22Rv1 (cell line): ENCODE data around the gene PPP1R3E.

ENCODE experiments used
- CTCF ChIP-seq: fragments of 450-650 bp; IDR thresholded peaks from 2 replicates; pipeline ENCODE4 v1.5.1; 2017; ENCODE audit warnings: mild to moderate bottlenecking
- ZFX ChIP-seq: fragments of 450-650 bp; IDR thresholded peaks from 2 replicates; pipeline ENCODE4 v1.6.1; 2017; ENCODE audit warnings: antibody characterized with exemption, borderline replicate concordance

DNA sequence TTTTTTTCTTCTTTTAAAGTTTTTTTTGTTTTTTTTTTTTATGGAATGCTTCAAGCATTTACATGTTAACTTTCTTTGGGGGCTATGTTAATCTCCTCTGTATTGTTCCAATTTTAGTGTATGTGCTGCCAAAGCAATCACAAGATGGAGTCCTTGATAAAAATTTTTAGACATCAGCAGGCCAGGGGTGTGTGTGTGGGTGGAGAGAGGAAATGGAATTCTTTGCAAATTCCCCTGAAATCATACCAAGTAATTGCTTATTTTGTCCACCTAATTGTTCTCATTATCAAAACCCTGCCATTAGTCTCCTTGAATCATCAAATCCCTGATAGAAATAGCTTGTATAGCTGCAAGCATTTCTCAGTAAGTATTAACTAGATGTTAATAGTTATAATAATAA is 43.2 kb downstream of the PPP1R3E start:
- TF ChIP-seq CTCF (no peak), ZFX (no peak)
